ENCODE data around the gene MYCL. TPM values are rescaled to one million over a fixed set of nuclear protein-coding genes. Genes with fewer than 3 reads are reported as not detected.

MYCL gene
- total RNA-seq, 2 experiments from 2014 or later = 0.11 to 0.16 TPM

- no peak for DNase-seq
- no peaks in the 10 kb centered on the region for H3K36me3 Mint-ChIP-seq (ENCODE audit: low read depth)
- ChIA-PET CTCF (interaction anchor here (0.9 to 1.7 kb wide), 5 partner anchors 12 to 37 kb away, joined by 3 to 4 read pairs (median 3); no protein-coding TSS in a partner anchor), POLR2A (no interaction called here)
- H3K27ac Mint-ChIP-seq = no peak overlapping the region
- no peaks in the 10 kb centered on the region for H3K9me3 Mint-ChIP-seq (ENCODE audit: low read depth)
- H3K27me3 Mint-ChIP-seq = peaks cover 2% of the 10 kb centered on the region
- intact Hi-C loops (cut with DNase I, micrococcal nuclease) = no loop called here
- no peaks in the 10 kb centered on the region for H3K4me1 Mint-ChIP-seq
- H3K4me3 Mint-ChIP-seq = no peak overlapping the region
- ATAC-seq = no peak
These were observed 32.5 kb upstream of the MYCL start for GRCh38 chr1:39933956-39934941.

GRCh38 chr1:39928809-39929587 lies 27.3 kb upstream of the MYCL start:
- no peak overlapping the region for H3K27ac Mint-ChIP-seq
- intact Hi-C loops (cut with DNase I, micrococcal nuclease) = no loop called here
- ATAC-seq (no peak), DNase-seq (no peak)
- H3K27me3 Mint-ChIP-seq = peaks cover 2% of the 10 kb centered on the region
- H3K9me3 Mint-ChIP-seq (ENCODE audit: low read depth) = no peaks in the 10 kb centered on the region
- no peaks in the 10 kb centered on the region for H3K36me3 Mint-ChIP-seq (ENCODE audit: low read depth)
- no peak overlapping the region for H3K4me3 Mint-ChIP-seq
- H3K4me1 Mint-ChIP-seq = no peaks in the 10 kb centered on the region
- POLR2A ChIA-PET = no interaction called here
- CTCF ChIA-PET = interaction anchor here (0.6 to 1.4 kb wide), 3 partner anchors 9 to 68 kb away, joined by 3 to 4 read pairs (median 3); no protein-coding TSS in a partner anchor

GRCh38 chr1:39927538-39927937 lies 25.8 kb upstream of the MYCL start:
- Mint-ChIP-seq H3K27ac (no peak overlapping the region), H3K9me3 (ENCODE audit: low read depth) (no peaks in the 10 kb centered on the region), H3K4me1 (no peaks in the 10 kb centered on the region), H3K36me3 (ENCODE audit: low read depth) (no peaks in the 10 kb centered on the region), H3K4me3 (no peak overlapping the region), H3K27me3 (peaks cover 3% of the 10 kb centered on the region)
- intact Hi-C loops (cut with DNase I, micrococcal nuclease) = no loop called here
- ATAC-seq (no peak), DNase-seq (no peak)
- ChIA-PET POLR2A (no interaction called here), CTCF (no interaction called here)

- no peak for ATAC-seq
- ChIA-PET POLR2A (no interaction called here), CTCF (interaction anchor here (0.6 to 1.6 kb wide), 2 partner anchors 45 to 47 kb away, joined by 4 to 7 read pairs; no protein-coding TSS in a partner anchor)
- Mint-ChIP-seq H3K36me3 (ENCODE audit: low read depth) (no peaks in the 10 kb centered on the region), H3K27me3 (peaks cover 4% of the 10 kb centered on the region), H3K4me3 (no peak overlapping the region), H3K9me3 (ENCODE audit: low read depth) (no peaks in the 10 kb centered on the region), H3K27ac (no peak overlapping the region), H3K4me1 (no peaks in the 10 kb centered on the region)
- intact Hi-C loops (cut with DNase I, micrococcal nuclease) = no loop called here
- no peak for DNase-seq
These were observed 25.1 kb upstream of the MYCL start for GRCh38 chr1:39926820-39927219.

GRCh38 chr1:39926343-39926793 lies 24.7 kb upstream of the MYCL start:
- Mint-ChIP-seq H3K27me3 (peaks cover 4% of the 10 kb centered on the region), H3K27ac (no peak overlapping the region), H3K4me1 (no peaks in the 10 kb centered on the region), H3K36me3 (ENCODE audit: low read depth) (no peaks in the 10 kb centered on the region), H3K9me3 (ENCODE audit: low read depth) (no peaks in the 10 kb centered on the region), H3K4me3 (no peak overlapping the region)
- intact Hi-C loops (cut with DNase I, micrococcal nuclease) = no loop called here
- ATAC-seq (no peak), DNase-seq (no peak)
- CTCF ChIA-PET = interaction anchor here (0.5 to 1.6 kb wide), 5 partner anchors 24 to 109 kb away, joined by 3 to 7 read pairs (median 3); no protein-coding TSS in a partner anchor
- POLR2A ChIA-PET = interaction anchor here (0.6 kb wide), 1 partner anchor 16 kb away, joined by 4 read pairs; no protein-coding TSS in a partner anchor

- intact Hi-C loops (cut with DNase I, micrococcal nuclease) = no loop called here
- Mint-ChIP-seq H3K27me3 (peaks cover 4% of the 10 kb centered on the region), H3K4me1 (no peaks in the 10 kb centered on the region), H3K4me3 (no peak overlapping the region), H3K9me3 (ENCODE audit: low read depth) (no peaks in the 10 kb centered on the region), H3K36me3 (ENCODE audit: low read depth) (no peaks in the 10 kb centered on the region), H3K27ac (no peak overlapping the region)
- POLR2A ChIA-PET = interaction anchor here (0.6 kb wide), 2 partner anchors 16 to 88 kb away, joined by 4 to 7 read pairs; no protein-coding TSS in a partner anchor
- ATAC-seq (no peak), DNase-seq (no peak)
- CTCF ChIA-PET = interaction anchor here (0.5 to 1.6 kb wide), 8 partner anchors 11 to 126 kb away, joined by 3 to 7 read pairs (median 3); no protein-coding TSS in a partner anchor
These were observed 24.1 kb upstream of the MYCL start for GRCh38 chr1:39925721-39926342.

- Mint-ChIP-seq H3K9me3 (ENCODE audit: low read depth) (no peaks in the 10 kb centered on the region), H3K4me3 (no peak overlapping the region), H3K4me1 (no peaks in the 10 kb centered on the region), H3K27me3 (peaks cover 2% of the 10 kb centered on the region), H3K36me3 (ENCODE audit: low read depth) (no peaks in the 10 kb centered on the region), H3K27ac (no peak overlapping the region)
- ChIA-PET POLR2A (no interaction called here), CTCF (interaction anchor here (1.3 to 5.3 kb wide), 3 partner anchors 11 to 110 kb away, joined by 3 to 134 read pairs (median 3); no protein-coding TSS in a partner anchor)
- DNase-seq = no peak
- intact Hi-C loops (cut with DNase I, micrococcal nuclease) = no loop called here
- no peak for ATAC-seq
These were observed 20.6 kb upstream of the MYCL start for GRCh38 chr1:39922251-39922688.

- CTCF ChIA-PET = interaction anchor here (0.6 to 5.3 kb wide), 43 partner anchors 9 to 1462 kb away, joined by 3 to 134 read pairs (median 4); partner anchors contain the start of gene MYCL
- H3K27ac Mint-ChIP-seq = no peak overlapping the region
- POLR2A ChIA-PET = interaction anchor here (0.6 kb wide), 3 partner anchors 44 to 1273 kb away, joined by 3 to 4 read pairs (median 3); no protein-coding TSS in a partner anchor
- H3K4me3 Mint-ChIP-seq = no peak overlapping the region
- H3K27me3 Mint-ChIP-seq = peaks cover 2% of the 10 kb centered on the region
- no peaks in the 10 kb centered on the region for H3K36me3 Mint-ChIP-seq (ENCODE audit: low read depth)
- H3K4me1 Mint-ChIP-seq = no peaks in the 10 kb centered on the region
- intact Hi-C loops (cut with DNase I, micrococcal nuclease) = loop anchor here (1.0 to 5.0 kb wide), 6 partner anchors 36 to 113 kb away; partner anchors contain the start of gene MFSD2A (in 2 of the 2)
- ATAC-seq (peak; percentile 98), DNase-seq (peak; percentile 74)
- H3K9me3 Mint-ChIP-seq (ENCODE audit: low read depth) = no peaks in the 10 kb centered on the region
These were observed 17.8 kb upstream of the MYCL start for GRCh38 chr1:39919545-39919944.

GRCh38 chr1:39917825-39918224 lies 16.1 kb upstream of the MYCL start:
- CTCF ChIA-PET = interaction anchor here (0.7 to 5.3 kb wide), 3 partner anchors 20 to 293 kb away, joined by 3 to 134 read pairs (median 3); no protein-coding TSS in a partner anchor
- POLR2A ChIA-PET = no interaction called here
- no peak for DNase-seq
- ATAC-seq = no peak
- Mint-ChIP-seq H3K4me3 (no peak overlapping the region), H3K4me1 (no peaks in the 10 kb centered on the region), H3K27me3 (peaks cover 2% of the 10 kb centered on the region), H3K36me3 (ENCODE audit: low read depth) (no peaks in the 10 kb centered on the region), H3K9me3 (ENCODE audit: low read depth) (no peaks in the 10 kb centered on the region), H3K27ac (no peak overlapping the region)
- intact Hi-C loops (cut with DNase I, micrococcal nuclease) = loop anchor here in 1 of 2 experiments (2.0 to 5.0 kb wide), 2 partner anchors 39 to 113 kb away; partner anchors contain the start of gene MFSD2A

- H3K27ac Mint-ChIP-seq = no peak overlapping the region
- DNase-seq = no peak
- POLR2A ChIA-PET = no interaction called here
- intact Hi-C loops (cut with DNase I, micrococcal nuclease) = loop anchor here in 1 of 2 experiments (5.0 kb wide), 1 partner anchor 42 kb away; the partner anchor contains the start of gene MFSD2A
- no peaks in the 10 kb centered on the region for H3K36me3 Mint-ChIP-seq (ENCODE audit: low read depth)
- H3K4me3 Mint-ChIP-seq = no peak overlapping the region
- ATAC-seq = no peak
- no peaks in the 10 kb centered on the region for H3K4me1 Mint-ChIP-seq
- CTCF ChIA-PET = interaction anchor here (0.6 to 2.6 kb wide), 7 partner anchors 13 to 117 kb away, joined by 3 to 10 read pairs (median 3); no protein-coding TSS in a partner anchor
- no peaks in the 10 kb centered on the region for H3K9me3 Mint-ChIP-seq (ENCODE audit: low read depth)
- H3K27me3 Mint-ChIP-seq = peaks cover 4% of the 10 kb centered on the region
These were observed 13.9 kb upstream of the MYCL start for GRCh38 chr1:39915499-39916129.

Data from activated CD4-positive, alpha-beta T cell treated with anti-CD3 and anti-CD28 coated beads for 36 hours (primary cell).